ENCODE measurements around the gene ZNF827.

ZNF827 gene

GRCh38 chr4:145788755-145789154 is 149.9 kb downstream of the ZNF827 start:
- DNase-seq = no peak

- DNase-seq = no peak
Measured at GRCh38 chr4:145786830-145787229, 151.8 kb downstream of the ZNF827 start.

GRCh38 chr4:145786261-145786660 is 152.4 kb downstream of the ZNF827 start:
- DNase-seq = no peak

GRCh38 chr4:145785391-145786008 is 153.1 kb downstream of the ZNF827 start:
- DNase-seq = no peak

GRCh38 chr4:145784036-145784435 is 154.6 kb downstream of the ZNF827 start:
- DNase-seq = no peak

GRCh38 chr4:145782756-145783155 is 155.9 kb downstream of the ZNF827 start:
- no peak for DNase-seq

GRCh38 chr4:145781351-145781750 is 157.3 kb downstream of the ZNF827 start:
- no peak for DNase-seq

- no peak for DNase-seq
Measured at GRCh38 chr4:145779319-145779801, 159.3 kb downstream of the ZNF827 start.

- no peak for DNase-seq
Measured at GRCh38 chr4:145776208-145776607, 162.4 kb downstream of the ZNF827 start.

- DNase-seq = no peak
Measured at GRCh38 chr4:145775406-145775805, 163.2 kb downstream of the ZNF827 start.

GRCh38 chr4:145774473-145774872 is 164.2 kb downstream of the ZNF827 start:
- DNase-seq = no peak

GRCh38 chr4:145773581-145774234 is 164.9 kb downstream of the ZNF827 start:
- no peak for DNase-seq

- no peak for DNase-seq
Measured at GRCh38 chr4:145772347-145772746, 166.3 kb downstream of the ZNF827 start.

- no peak for DNase-seq
Measured at GRCh38 chr4:145770124-145770523, 168.5 kb downstream of the ZNF827 start.

- no peak for DNase-seq
Measured at GRCh38 chr4:145769450-145770037, 169.1 kb downstream of the ZNF827 start.

GRCh38 chr4:145766273-145766672 is 172.3 kb downstream of the ZNF827 start:
- no peak for DNase-seq

GRCh38 chr4:145763399-145763798 is 175.2 kb downstream of the ZNF827 start:
- DNase-seq = no peak

GRCh38 chr4:145762719-145763118 is 175.9 kb downstream of the ZNF827 start:
- DNase-seq = no peak

- DNase-seq = no peak
Measured at GRCh38 chr4:145760961-145761929, 177.4 kb downstream of the ZNF827 start.

GRCh38 chr4:145760176-145760575 is 178.4 kb downstream of the ZNF827 start:
- no peak for DNase-seq

- DNase-seq = no peak
Measured at GRCh38 chr4:145757188-145757587, 181.4 kb downstream of the ZNF827 start.

- no peak for DNase-seq
Measured at GRCh38 chr4:145756244-145756643, 182.4 kb downstream of the ZNF827 start.

GRCh38 chr4:145755802-145756201 is 182.8 kb downstream of the ZNF827 start:
- DNase-seq = no peak
